Esophagus muscularis mucosa (tissue), 4 donors: ENCODE data around the gene TMCO2.

ENCODE experiments used
- EP300 ChIP-seq: sonication (generic); formaldehyde crosslinking; IDR thresholded peaks from one replicate; pipeline ENCODE4 v1.6.1; 2017; ENCODE audit warnings: antibody characterized with exemption
- POLR2A ChIP-seq: fragments of 450-650 bp; IDR thresholded peaks from one replicate; pipeline ENCODE4 v1.6.1; 2017; ENCODE audit warnings: antibody characterized with exemption, moderate library complexity, mild to moderate bottlenecking, low read depth
- TF ChIP-seq, protein P1 (sequence below), 3 experiments: fragments of 200-600 bp in 2 of 3; fragments of 450-650 bp in 1 of 3; sonication (generic) in 2 of 3; IDR thresholded peaks; one replicate each; pipeline ENCODE4 v1.5.1; 2017 to 2019; ENCODE audit warnings: antibody characterized with exemption in 3 of 3, mild to moderate bottlenecking in 2 of 3, moderate library complexity in 1 of 3

DNA sequence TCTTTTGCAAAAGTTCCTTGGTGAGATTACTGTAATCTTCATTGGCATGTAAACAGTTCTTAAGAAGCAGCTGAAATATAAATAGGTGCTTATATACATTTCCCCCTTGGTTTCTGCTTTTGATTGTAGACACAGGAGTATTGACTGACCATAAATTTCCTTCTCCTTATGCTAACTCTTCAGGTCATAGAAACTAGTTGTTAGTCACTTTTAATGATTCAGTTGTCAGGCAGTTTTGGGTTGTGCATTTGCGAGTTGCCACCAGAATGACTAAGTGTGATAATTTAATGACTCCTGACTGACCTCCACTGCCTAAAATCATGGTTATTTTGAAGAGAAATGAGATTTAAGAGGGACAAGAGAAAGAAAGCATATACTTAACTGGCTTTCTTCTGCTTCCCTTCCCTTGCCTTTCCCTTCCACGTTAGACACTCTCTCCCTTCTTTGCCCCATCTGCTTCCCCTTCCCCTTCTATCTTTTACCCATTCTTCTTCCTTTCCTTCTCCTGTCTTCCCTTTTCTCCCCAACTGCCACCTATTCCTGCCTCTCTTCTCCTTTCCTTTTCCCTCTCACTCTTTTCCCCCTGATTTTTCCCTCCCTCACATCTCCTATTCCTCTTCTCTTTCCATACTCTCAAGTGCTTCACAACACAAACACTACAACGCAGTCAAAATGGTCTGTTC, 22.6 kb downstream of the TMCO2 start:
- TF ChIP-seq, protein P1, sequence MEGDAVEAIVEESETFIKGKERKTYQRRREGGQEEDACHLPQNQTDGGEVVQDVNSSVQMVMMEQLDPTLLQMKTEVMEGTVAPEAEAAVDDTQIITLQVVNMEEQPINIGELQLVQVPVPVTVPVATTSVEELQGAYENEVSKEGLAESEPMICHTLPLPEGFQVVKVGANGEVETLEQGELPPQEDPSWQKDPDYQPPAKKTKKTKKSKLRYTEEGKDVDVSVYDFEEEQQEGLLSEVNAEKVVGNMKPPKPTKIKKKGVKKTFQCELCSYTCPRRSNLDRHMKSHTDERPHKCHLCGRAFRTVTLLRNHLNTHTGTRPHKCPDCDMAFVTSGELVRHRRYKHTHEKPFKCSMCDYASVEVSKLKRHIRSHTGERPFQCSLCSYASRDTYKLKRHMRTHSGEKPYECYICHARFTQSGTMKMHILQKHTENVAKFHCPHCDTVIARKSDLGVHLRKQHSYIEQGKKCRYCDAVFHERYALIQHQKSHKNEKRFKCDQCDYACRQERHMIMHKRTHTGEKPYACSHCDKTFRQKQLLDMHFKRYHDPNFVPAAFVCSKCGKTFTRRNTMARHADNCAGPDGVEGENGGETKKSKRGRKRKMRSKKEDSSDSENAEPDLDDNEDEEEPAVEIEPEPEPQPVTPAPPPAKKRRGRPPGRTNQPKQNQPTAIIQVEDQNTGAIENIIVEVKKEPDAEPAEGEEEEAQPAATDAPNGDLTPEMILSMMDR (IDR thresholded peaks at IDR 0.05): no peak
- TF ChIP-seq POLR2A: no peak
- TF ChIP-seq EP300: no peak
